ENCODE measurements around the gene ITFG2. TPM values are rescaled to one million over a fixed set of nuclear protein-coding genes. Genes with fewer than 3 reads are reported as not detected.

The ITFG2 gene
- total and polyA plus RNA-seq, 2 donors (not counting 3 experiments of a cell fraction or from before 2014, with no cell fraction given), result 25.0 to 31.9 TPM

DNA sequence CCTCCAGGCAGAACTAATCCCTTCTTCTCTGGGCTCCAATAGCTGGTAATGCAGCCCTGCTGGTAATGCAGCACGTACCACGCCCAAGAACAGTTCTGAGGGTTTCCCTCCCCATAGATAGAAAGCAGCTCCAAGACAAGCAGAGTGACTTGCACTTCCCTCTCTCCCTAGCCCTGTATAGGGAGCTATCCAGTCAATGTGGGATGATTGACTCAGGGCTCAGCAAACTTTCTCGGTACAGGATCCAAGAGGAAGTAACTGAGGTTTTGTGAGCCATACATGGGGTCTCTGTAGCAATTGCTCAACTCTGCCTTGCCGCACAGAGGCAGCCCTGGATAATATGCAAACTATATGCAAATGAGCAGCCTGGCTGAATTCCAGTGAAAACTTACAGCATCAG, 33.2 kb upstream of the ITFG2 start:
- BruUV-seq (replicated peaks), result no TSS peak
- H3K27me3 ChIP-seq (ENCODE audit: control insufficient read depth in 2 of 2, insufficient read depth in 2 of 2, low read length in 2 of 2), result peaks cover 2 to 6% of the 10 kb centered on the region in 2 experiments

More for the DNA sequence above, 33.2 kb upstream of the ITFG2 start:
- H3K36me3 ChIP-seq (ENCODE audit: control insufficient read depth in 2 of 2, extremely low read depth in 1 of 2, insufficient read depth in 2 of 2, low read length in 2 of 2), result no peaks in the 10 kb centered on the region
- H3K79me2 ChIP-seq (ENCODE audit: control insufficient read depth, insufficient read depth, low read length), result no peaks in the 10 kb centered on the region
- ChIA-PET POLR2A (no interaction called here), CTCF (no interaction called here)
- intact Hi-C loops (cut with micrococcal nuclease), result no loop called here
- no peaks in the 10 kb centered on the region for H4K20me1 ChIP-seq (replicated peaks; ENCODE audit: control insufficient read depth, extremely low read depth, insufficient read depth, low read length)
- H2AFZ ChIP-seq (ENCODE audit: low read depth, low read length), result no peak overlapping the region
- H3K9me3 ChIP-seq (replicated peaks; ENCODE audit: control insufficient read depth, insufficient read depth, low read length), result no peaks in the 10 kb centered on the region
- no peak for DNase-seq (ENCODE audit: low read depth, low spot score)
- H3K4me2 ChIP-seq (ENCODE audit: insufficient read depth, low read length), result no peak overlapping the region
- no peak overlapping the region for H3K4me3 ChIP-seq (replicated peaks in 1 of 3; ENCODE audit: insufficient read depth in 1 of 3, low read depth in 1 of 3, low read length in 3 of 3)
- dilution Hi-C loops (cut with MboI; ENCODE audit: extremely low pct_ligation_motif_present, low sequenced_read_pairs), result no loop called here
- H3K9ac ChIP-seq (replicated peaks; ENCODE audit: extremely low read depth, insufficient read depth, low read length), result no peak overlapping the region
- no peaks in the 10 kb centered on the region for H3K4me1 ChIP-seq (ENCODE audit: control insufficient read depth, extremely low read depth, insufficient read depth, low read length)
- TF ChIP-seq FOS (IDR thresholded peaks at IDR 0.05; ENCODE audit: borderline replicate concordance, insufficient read depth, low read length), result no peak
- TF ChIP-seq JUN (IDR thresholded peaks at IDR 0.05; ENCODE audit: borderline replicate concordance, insufficient read depth, insufficient read length, low read depth), result no peak
- TF ChIP-seq EZH2 (IDR thresholded peaks at IDR 0.05; ENCODE audit: borderline replicate concordance, low read depth, low read length, severe bottlenecking), result no peak
- TF ChIP-seq MYC (IDR thresholded peaks at IDR 0.05; ENCODE audit: low read depth, low read length), result no peak
- no peak for TF ChIP-seq POLR2A (IDR thresholded peaks at IDR 0.05; ENCODE audit: low read depth, low read length)
- no peak for TF ChIP-seq POLR2AphosphoS5 (IDR thresholded peaks at IDR 0.05; ENCODE audit: insufficient read depth, low read depth, low read length)
- TF ChIP-seq, protein P1, sequence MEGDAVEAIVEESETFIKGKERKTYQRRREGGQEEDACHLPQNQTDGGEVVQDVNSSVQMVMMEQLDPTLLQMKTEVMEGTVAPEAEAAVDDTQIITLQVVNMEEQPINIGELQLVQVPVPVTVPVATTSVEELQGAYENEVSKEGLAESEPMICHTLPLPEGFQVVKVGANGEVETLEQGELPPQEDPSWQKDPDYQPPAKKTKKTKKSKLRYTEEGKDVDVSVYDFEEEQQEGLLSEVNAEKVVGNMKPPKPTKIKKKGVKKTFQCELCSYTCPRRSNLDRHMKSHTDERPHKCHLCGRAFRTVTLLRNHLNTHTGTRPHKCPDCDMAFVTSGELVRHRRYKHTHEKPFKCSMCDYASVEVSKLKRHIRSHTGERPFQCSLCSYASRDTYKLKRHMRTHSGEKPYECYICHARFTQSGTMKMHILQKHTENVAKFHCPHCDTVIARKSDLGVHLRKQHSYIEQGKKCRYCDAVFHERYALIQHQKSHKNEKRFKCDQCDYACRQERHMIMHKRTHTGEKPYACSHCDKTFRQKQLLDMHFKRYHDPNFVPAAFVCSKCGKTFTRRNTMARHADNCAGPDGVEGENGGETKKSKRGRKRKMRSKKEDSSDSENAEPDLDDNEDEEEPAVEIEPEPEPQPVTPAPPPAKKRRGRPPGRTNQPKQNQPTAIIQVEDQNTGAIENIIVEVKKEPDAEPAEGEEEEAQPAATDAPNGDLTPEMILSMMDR (IDR thresholded peaks at IDR 0.05; ENCODE audit: extremely low read depth in 1 of 2, insufficient read depth in 1 of 2, low read depth in 1 of 2, low read length in 2 of 2), result no peak
- TF ChIP-seq, protein P2, sequence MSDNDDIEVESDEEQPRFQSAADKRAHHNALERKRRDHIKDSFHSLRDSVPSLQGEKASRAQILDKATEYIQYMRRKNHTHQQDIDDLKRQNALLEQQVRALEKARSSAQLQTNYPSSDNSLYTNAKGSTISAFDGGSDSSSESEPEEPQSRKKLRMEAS (IDR thresholded peaks at IDR 0.05; ENCODE audit: insufficient read depth, insufficient read length), result no peak
- TF ChIP-seq GATA2 (IDR thresholded peaks at IDR 0.05; ENCODE audit: insufficient read depth, insufficient read length, low read depth, low read length), result no peak
- FAIRE-seq, result no peak
- no peak overlapping the region for H3K27ac ChIP-seq (ENCODE audit: insufficient read depth, low read depth, low read length)
- no peaks in the 10 kb centered on the region for H3K9me1 ChIP-seq (replicated peaks; ENCODE audit: control insufficient read depth, extremely low read depth, insufficient read depth, low read length)
